ENCODE data around the gene PSEN2. TPM values are rescaled to one million over a fixed set of nuclear protein-coding genes. Genes with fewer than 3 reads are reported as not detected.

The PSEN2 gene
- total RNA-seq, 1 experiment from 2014 or later: 24.1 TPM

DNA sequence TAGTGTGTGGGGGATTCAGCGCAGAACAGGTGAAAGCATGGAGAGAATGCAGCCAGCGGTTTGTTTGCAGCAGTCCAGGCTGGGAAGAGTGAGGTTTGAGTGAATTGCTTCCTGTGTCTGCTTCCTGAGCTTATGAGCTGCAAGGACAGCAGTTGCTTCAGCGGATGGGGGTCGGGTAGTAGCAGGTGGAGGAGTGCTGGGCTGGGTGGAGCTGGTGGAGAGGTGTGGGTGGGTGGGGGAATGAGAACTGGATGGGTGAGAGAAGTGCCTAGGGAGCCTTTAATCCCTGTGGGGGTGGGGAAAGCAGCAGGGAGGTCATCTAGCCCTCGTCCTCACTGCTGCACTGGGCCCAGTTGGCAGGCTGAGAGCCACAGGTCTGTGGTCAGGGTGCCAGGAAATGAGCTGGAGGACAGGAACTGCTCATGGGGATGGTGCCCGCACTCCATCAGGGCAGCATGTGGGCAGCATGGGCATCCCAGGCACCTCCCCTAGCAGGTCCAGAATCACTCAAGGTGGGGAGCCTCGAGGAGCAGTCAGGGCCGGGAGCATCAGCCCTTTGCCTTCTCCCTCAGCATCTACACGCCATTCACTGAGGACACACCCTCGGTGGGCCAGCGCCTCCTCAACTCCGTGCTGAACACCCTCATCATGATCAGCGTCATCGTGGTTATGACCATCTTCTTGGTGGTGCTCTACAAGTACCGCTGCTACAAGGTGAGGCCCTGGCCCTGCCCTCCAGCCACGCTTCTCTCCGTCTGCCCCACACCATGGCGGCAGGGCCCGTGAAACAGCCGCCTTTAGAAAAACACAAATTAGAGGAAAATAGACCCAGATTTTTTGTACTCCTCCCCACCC is 14.8 kb downstream of the PSEN2 start:
- no peak for DNase-seq (ENCODE audit: extremely low read depth, low read depth)

DNA sequence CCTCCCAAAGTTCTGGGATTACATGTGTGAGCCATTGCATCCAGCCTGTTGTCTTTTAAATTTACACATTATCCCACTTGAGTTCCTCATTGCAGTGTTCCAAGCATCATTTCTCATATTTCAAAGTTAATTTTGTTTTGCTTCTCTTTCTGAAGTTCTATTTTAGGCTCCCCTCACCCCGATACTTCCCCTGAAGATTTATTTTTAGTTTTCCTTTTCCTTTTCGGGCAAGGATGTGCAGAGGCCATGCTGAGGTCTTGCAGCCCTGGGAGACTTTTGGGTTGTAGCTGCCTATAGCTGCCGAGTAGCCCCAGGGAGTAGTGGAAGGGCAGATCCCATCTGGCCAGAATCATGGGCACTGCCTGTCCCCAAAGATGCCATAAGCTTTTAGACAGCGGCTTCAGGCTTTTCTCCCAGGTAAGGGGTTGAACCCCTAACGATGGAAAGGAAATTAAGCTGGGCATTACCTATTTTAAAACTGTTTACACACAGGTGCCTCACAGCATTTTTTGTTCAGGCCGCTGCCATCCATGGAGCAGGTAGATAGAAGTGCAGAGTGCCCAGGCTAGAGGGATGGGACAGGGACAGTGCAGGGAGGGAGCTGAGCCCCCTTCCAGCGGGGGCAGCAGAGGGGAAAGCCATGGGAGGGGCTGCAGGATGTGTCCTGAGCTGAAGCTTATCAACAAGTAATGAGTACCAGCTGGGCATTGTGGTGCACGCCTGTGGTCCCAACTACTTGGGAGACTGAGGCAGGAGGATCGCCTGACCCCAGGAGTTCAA is 15.9 kb downstream of the PSEN2 start:
- no peak for DNase-seq (ENCODE audit: extremely low read depth, low read depth)

DNA sequence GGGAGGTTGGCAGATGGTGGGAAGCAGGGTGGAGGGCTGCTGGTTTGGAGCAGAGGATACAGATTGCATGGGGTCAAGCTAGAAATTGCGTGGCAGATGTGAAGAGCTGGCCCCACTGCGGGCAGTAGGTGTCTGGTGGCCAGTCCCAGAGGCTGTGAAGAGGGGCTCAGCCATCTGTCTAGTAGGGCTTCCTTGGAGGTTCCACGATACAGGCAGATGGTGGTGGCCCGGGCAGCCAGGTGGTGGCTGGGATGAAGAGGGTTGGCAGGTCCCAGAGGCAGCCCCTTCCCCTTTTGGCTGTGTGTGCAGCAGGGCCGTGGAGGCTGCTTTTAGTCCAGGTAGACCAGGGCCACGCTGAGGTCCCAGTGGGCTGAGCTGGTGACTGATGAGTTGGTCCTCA is 16.6 kb downstream of the PSEN2 start:
- DNase-seq (ENCODE audit: extremely low read depth, low read depth): no peak

DNA sequence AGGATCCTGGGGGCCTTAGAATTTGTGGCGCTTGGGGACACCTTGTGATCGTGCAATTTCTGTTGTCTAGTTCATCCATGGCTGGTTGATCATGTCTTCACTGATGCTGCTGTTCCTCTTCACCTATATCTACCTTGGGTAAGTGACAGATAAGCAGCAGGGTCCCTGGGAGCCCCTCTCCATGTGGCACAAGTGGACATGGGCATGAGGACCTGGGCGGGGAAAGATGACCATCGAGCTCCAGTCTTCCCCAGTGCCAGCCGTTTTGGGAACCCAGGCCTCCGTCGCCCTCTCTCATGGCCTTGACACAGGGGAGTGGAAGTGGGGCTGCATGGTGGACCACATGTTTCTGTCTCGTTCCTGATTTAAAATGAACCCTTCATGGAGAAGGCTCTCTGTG is 17.6 kb downstream of the PSEN2 start:
- DNase-seq (ENCODE audit: extremely low read depth, low read depth): no peak

DNA sequence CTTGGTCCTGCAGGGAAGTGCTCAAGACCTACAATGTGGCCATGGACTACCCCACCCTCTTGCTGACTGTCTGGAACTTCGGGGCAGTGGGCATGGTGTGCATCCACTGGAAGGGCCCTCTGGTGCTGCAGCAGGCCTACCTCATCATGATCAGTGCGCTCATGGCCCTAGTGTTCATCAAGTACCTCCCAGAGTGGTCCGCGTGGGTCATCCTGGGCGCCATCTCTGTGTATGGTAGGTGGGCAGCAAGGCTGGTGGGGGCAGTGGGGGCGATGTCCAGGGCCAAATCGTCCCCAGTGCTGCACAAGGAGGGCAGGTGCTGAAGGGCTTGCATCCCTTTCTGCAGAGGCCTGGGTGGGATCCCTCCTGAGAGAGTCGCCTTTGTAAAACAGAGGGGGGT is 18.4 kb downstream of the PSEN2 start:
- DNase-seq (ENCODE audit: extremely low read depth, low read depth): no peak

DNA sequence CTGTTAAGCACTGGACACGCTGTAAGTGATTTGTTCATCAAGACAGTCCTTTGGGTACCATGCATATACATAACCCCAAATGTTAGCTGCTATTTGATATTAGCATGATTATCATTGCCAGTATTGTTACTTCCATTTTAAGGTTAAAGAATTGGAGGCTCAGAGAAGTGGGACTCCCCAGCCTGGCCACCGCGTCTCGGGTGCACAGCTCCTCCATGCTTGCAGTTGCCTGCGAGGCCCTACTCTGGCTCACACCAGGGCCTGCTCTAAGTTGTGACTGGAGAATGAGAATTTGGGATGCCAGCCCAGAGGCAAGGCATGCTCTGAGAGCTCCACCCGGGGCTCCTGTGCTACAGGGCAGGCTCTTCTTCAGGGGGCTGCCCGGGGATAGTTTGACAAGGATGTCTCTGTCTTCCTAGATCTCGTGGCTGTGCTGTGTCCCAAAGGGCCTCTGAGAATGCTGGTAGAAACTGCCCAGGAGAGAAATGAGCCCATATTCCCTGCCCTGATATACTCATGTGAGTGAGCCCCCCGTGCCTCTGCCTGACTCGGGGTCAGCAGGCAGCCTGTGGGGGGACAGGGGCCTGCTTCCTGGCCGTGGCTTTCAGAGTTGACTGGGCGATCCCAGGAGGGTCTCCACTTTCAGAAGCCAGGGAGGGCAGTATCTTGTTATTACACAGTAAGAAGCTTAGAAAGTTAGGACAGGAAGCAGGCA is 19.4 kb downstream of the PSEN2 start:
- DNase-seq (ENCODE audit: extremely low read depth, low read depth): no peak

DNA sequence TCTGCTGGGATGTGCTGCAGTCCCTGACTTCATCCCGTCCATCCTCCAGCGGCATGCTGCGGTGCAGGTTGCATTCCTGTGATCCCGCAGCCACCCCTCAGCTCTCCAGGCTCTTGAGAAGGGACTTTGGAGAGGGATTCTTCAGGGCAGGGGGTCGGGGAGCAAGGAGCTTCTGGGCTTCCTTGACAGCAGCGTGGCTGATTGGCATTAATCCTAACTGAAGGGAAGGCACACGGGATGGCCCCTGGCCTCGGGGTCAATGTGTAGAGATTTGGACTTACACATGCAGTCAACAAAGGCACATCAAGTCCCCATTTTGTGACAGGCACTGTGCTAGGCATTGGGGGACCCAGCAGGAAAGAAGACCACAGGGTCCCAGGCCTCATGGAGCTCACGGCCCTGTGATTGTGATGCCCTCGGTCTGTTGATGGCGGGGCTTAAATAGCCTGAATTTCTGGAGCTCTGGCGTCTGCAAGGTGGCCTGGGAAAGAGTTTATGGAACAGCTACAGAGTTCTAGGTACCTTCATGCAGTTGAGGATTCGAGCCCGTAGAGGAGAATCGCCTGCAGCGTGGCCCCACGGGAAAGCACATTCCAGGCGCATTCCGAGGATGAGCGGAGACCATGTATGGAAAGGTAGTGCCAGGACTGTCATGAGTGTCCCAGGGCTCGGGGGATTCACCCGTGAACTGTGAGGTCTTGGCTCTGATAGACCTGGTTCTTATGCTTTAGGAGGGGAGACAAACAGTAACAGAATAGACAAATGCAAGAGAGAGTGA is 20.1 kb downstream of the PSEN2 start:
- no peak for DNase-seq (ENCODE audit: extremely low read depth, low read depth)

DNA sequence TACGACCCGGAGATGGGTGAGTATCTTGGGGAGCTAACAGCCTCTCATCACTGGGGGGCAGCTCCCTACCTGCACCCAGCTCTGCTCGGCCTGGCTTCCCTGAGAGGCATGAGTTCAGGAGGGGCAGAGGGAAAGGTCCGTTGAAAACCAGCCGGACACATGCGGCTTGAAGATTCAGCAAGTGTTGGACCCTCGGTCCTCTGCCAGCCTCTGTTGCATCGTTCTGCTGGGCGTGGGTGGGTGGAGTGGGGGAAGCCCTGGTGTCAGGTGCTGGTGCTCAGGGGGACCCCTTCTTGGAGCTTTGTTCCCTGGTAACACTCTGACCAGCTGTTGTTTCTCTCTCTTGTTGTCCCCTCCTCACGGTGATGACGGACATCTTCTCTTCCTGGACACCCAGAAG is 20.9 kb downstream of the PSEN2 start:
- DNase-seq (ENCODE audit: extremely low read depth, low read depth): no peak

DNA sequence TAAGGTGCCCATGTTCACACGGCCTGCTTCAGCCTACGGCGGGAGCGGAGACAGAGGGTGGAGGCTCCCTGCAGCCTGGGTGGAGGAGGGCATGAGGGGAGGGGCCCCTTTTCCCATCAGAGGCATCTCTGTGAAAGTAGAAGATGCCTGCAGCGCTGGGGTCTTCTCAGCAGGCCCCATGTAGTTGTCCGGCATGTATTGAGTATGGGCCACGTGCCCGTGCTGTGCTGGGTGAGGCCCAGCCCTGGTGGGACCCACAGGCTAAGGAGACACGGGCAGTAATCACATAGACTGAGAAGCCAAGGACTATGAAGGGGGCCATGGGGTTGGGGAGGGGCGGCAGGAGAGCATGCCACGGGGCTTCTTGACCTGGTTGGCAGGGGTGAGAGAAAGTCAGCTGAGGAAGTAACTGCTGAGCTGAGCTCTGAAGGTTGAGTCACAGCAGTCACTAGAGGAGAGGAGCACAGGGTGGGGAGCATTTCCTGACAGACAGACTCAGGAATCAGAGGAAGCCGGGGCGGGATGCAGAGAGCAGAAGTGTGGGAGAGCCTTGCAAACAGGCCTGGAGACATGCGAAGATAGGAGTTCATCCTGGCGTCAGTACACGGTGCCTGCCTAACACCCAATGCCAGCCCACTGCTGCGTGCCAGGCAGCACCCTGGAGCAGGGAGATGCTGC is 21.6 kb downstream of the PSEN2 start:
- no peak for DNase-seq (ENCODE audit: extremely low read depth, low read depth)

DNA sequence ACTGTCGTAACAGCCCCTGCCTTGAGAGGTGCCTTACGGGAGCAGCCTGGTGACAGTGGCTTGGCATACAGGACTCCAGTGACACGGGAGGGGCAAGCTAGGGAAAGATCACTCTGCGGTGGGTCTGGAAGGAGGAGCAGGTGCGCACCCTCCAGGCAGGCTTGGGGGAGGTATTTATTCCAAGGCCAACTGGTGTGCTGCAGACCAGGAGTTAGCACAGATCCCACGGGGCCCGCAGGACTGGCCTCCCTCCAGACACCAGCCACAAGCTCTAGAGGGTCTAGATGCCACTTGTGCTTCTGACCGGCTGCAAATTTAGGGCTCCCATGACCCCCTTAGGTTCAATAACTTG is 22.1 kb downstream of the PSEN2 start:
- DNase-seq (ENCODE audit: extremely low read depth, low read depth): no peak

DNA sequence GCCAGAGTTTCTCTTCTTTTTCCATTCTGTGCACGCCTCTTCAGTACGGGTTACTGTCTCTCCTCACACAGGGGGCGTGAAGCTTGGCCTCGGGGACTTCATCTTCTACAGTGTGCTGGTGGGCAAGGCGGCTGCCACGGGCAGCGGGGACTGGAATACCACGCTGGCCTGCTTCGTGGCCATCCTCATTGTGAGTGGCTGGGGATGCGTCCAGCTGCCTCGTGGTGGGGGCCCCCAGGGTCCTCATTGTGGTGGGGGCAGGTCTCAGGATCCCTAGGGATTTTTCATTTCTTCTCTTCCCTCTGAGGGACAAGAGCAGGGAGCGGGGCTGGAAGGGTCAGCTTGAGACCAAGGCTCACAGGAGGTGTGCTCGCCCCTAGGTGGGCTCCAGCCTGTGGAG is 23.5 kb downstream of the PSEN2 start:
- no peak for DNase-seq (ENCODE audit: extremely low read depth, low read depth)

DNA sequence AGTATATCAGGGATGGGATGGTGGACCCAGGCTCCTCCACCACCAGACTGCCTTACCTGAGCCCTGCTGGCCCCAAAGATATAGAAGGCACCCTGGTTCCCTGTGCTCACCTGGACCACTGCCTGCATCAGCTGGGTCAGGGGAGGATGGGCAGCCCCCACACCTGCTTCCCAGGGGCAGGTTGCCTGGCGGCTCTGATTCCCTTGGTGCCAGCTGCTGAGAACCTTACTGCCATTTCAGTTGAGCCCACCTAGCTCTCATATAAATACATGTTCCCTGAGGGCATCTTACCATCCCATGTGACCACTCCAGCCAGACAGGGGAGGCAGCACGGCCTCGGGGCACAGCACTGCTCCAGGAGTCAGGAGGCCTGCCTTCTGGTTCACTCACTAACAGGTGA is 24.4 kb downstream of the PSEN2 start:
- no peak for DNase-seq (ENCODE audit: extremely low read depth, low read depth)

DNA sequence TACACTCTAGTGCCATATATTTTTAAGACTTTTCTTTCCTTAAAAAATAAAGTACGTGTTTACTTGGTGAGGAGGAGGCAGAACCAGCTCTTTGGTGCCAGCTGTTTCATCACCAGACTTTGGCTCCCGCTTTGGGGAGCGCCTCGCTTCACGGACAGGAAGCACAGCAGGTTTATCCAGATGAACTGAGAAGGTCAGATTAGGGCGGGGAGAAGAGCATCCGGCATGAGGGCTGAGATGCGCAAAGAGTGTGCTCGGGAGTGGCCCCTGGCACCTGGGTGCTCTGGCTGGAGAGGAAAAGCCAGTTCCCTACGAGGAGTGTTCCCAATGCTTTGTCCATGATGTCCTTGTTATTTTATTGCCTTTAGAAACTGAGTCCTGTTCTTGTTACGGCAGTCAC is 25.2 kb downstream of the PSEN2 start:
- no peak for DNase-seq (ENCODE audit: extremely low read depth, low read depth)

DNA sequence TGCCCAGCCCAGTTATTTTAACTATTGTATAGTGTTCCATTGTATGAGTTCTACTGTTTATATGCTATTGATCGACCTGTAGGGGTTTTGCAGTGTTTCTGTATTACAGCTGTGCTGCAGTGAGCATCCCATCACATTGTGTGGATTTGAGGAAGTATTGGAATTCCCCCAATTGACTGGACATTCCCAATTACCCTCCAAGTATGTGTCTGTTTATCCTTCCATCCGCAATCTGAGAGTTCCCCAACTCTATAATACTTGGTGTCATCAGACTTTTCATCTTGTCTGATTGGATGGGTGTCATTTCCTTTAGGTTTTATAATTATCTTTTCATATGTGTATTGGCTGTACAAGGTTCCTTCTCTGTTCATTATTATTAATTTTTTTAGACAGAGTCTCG is 27.8 kb downstream of the PSEN2 start:
- DNase-seq (ENCODE audit: extremely low read depth, low read depth): no peak

DNA sequence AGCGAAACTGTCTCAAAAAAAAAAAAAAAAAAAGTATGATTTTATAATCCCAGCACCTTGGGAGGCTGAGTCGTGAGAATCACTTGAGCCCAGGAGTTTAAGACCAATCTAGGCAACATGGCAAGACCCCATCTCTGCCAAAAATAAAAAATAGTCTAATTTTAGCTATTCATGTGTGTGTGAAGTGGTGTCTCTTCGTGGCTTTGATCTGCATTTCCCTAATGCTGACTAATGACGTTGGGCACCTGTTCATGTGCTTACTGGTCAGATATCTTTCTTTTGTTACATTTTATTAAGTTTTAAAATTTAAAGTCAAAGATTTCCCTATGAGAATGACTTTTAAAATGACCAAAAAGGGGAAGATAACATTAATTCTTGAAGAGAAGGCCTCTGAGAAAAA is 31.0 kb downstream of the PSEN2 start:
- DNase-seq (ENCODE audit: extremely low read depth, low read depth): no peak

DNA sequence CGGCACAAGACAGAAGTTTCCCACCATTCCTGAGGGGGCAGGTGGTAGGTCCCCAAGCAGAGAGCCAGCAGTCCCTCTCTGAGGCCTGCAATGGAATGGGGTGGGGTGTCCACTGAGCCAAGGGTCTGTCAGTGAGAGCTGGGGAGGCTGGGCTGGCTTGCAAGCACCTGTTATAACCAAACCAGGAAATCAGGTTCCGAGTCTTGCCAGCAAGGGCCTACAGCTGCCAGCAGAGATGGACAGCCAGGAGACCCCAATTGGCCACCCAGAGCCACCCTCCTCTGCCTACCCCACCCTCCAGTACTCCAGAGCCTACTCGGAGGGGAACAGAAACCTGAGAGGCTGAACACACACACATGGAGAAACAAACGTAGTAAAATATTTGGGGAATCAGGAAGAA is 32.2 kb downstream of the PSEN2 start:
- DNase-seq (ENCODE audit: extremely low read depth, low read depth): no peak

DNA sequence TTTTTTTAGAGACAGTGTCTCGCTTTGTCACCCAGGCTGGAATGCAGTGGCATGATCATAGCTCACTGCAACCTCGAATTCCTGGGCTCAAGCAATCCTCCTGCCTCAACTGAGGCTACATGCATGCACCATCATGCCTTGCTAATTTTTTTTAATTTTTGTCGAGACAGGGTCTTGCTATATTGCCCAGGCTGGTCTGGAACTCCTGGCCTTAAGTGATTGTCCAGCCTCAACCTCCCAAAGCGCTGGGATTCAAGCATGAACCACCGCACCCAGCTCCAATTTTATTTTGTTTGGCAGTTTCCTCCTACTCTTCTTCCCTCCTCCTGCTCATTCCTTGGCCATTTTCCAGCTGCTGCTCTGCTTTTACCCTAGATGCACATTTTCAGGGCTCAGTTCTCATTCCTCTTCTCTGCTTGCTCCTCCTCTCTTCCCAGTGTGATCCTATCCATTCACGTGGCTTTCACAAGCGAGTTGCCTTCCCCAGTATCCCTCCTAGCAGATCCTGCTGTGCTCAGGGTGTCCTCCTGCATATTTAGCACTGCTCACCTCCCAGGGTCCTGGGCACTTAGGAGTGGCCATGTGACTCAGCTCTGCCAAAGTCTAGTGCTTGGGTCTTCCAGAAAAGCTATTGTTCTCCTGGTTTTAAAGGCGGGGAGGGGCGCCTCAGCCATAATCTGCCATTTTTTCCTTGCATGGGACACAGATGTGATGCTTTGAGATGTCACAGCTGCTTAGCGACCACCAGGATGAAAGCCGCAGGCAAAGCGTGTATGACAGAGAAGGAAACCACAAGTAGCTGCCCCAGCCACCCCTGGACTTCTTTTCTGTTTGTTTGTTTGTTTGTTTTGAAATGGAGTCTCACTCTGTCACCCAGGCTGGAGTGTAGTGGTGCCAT is 33.7 kb downstream of the PSEN2 start:
- DNase-seq (ENCODE audit: extremely low read depth, low read depth): no peak

DNA sequence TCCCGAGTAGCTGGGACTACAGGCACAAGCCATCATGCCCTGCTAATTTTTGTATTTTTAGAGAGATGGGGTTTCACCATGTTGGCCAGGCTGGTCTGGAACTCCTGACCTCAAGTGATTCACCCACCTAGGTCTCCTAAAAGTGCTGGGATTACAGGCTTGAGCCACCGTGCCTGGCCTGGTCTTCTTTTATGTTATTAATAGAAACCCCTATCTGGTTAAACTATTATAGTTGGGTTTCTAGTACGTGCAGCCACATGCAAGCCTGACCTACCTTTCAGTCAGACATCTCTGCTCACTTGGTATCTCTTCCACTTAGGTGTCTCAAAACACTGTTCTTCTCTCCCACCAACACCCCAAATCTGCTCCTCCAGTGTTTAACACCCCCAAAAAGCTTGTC is 34.4 kb downstream of the PSEN2 start:
- no peak for DNase-seq (ENCODE audit: extremely low read depth, low read depth)

DNA sequence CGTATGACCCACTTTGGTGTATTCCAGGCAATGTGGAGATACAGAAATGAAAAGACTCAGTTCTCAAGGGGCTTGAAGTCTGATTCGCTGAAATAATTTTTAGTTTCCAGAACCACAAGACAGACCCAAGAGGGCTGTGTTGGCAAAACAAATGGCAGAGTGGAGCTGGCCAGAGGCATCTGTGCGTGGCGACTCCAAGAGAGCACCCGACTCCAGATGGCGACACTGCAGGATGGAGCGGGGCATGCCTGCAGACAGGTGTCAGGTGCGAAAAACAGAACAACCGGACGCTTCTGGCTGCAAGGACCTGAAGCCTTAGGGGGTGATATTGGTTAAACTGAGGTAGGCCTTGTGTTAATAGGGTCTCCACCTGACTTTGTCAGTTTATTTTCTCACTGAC is 38.0 kb downstream of the PSEN2 start:
- no peak for DNase-seq (ENCODE audit: extremely low read depth, low read depth)

Data from NCI-H460 (cell line).